GM23338 (cell line): ENCODE measurements around the gene NFS1.

ENCODE experiments used
- CREB1 ChIP-seq: fragments of 250-450 bp; sonication (Bioruptor Pico); IDR thresholded peaks from 2 replicates; pipeline ENCODE4 v1.5.0; 2020; ENCODE audit warnings: low read depth, mild to moderate bottlenecking, moderate library complexity
- CTCF ChIP-seq, 2 experiments: fragments of 200-600 bp in 1 of 2; sonication (generic) in 1 of 2; conservative IDR thresholded peaks; 2 replicates each; pipeline versions ENCODE4 v1.5.1 to v1.6.1; 2016 to 2017; ENCODE audit warnings: antibody characterized with exemption in 2 of 2, low read depth in 2 of 2, mild to moderate bottlenecking in 2 of 2, moderate library complexity in 1 of 2
- EZH2 ChIP-seq: fragments of 200-600 bp; sonication (generic); IDR thresholded peaks from one replicate; pipeline ENCODE4 v1.8.0; 2017; ENCODE audit warnings: antibody characterized with exemption, mild to moderate bottlenecking, low read depth; ENCODE audit not compliant: unreplicated experiment
- EZH2phosphoT487 ChIP-seq: fragments of 200-600 bp; sonication (generic); IDR thresholded peaks from one replicate; pipeline ENCODE4 v1.8.1; 2018; ENCODE audit warnings: antibody characterized with exemption; ENCODE audit not compliant: unreplicated experiment
- JUNB ChIP-seq: IDR thresholded peaks from one replicate; pipeline ENCODE4 v1.6.1; 2016; ENCODE audit warnings: antibody characterized with exemption; ENCODE audit not compliant: unreplicated experiment
- POLR2AphosphoS5 ChIP-seq: IDR thresholded peaks from 2 replicates; pipeline ENCODE4 v1.6.1; 2016; ENCODE audit warnings: antibody characterized with exemption, low read depth
- ZNF114 ChIP-seq: fragments of 250-450 bp; sonication (Bioruptor Pico); IDR thresholded peaks from 2 replicates; pipeline ENCODE4 v1.5.0; 2020; ENCODE audit warnings: mild to moderate bottlenecking, moderate library complexity
- ZNF331 ChIP-seq: fragments of 250-450 bp; sonication (Bioruptor Pico); IDR thresholded peaks from 2 replicates; pipeline ENCODE4 v1.5.0; 2020; ENCODE audit warnings: low read depth, mild to moderate bottlenecking, moderate library complexity
- TF ChIP-seq, protein P1 (sequence below): IDR thresholded peaks from one replicate; pipeline ENCODE4 v1.6.1; 2018; ENCODE audit warnings: antibody characterized with exemption; ENCODE audit not compliant: unreplicated experiment
- TF ChIP-seq, protein P2 (sequence below): IDR thresholded peaks from 2 replicates; pipeline ENCODE4 v1.6.1; 2016; ENCODE audit warnings: antibody characterized with exemption

DNA sequence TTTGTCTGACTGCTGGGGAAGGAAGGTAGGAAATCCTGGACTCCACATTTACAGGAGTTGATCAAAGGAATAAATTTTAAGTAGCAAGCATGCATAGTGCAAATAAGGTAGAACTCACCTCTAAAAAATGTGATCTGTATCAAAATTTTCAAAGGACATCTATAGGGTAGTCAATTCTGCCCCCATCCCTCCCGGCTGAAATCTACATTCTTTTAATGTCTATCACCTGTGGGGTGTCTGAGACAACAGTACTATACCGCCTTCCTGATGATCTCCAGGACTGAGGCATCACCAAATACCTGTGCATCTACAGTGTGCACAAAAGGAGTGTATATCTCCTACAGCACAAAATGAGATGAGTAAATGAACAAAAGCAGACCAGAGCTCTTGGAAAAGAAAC is 54.3 kb downstream of the NFS1 start:
- TF ChIP-seq EZH2phosphoT487 = no peak
- no peak for TF ChIP-seq EZH2
- no peak for TF ChIP-seq JUNB
- TF ChIP-seq, protein P1, sequence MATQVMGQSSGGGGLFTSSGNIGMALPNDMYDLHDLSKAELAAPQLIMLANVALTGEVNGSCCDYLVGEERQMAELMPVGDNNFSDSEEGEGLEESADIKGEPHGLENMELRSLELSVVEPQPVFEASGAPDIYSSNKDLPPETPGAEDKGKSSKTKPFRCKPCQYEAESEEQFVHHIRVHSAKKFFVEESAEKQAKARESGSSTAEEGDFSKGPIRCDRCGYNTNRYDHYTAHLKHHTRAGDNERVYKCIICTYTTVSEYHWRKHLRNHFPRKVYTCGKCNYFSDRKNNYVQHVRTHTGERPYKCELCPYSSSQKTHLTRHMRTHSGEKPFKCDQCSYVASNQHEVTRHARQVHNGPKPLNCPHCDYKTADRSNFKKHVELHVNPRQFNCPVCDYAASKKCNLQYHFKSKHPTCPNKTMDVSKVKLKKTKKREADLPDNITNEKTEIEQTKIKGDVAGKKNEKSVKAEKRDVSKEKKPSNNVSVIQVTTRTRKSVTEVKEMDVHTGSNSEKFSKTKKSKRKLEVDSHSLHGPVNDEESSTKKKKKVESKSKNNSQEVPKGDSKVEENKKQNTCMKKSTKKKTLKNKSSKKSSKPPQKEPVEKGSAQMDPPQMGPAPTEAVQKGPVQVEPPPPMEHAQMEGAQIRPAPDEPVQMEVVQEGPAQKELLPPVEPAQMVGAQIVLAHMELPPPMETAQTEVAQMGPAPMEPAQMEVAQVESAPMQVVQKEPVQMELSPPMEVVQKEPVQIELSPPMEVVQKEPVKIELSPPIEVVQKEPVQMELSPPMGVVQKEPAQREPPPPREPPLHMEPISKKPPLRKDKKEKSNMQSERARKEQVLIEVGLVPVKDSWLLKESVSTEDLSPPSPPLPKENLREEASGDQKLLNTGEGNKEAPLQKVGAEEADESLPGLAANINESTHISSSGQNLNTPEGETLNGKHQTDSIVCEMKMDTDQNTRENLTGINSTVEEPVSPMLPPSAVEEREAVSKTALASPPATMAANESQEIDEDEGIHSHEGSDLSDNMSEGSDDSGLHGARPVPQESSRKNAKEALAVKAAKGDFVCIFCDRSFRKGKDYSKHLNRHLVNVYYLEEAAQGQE = no peak
- TF ChIP-seq CTCF (conservative IDR thresholded peaks at IDR 0.05; ENCODE audit: low read depth in 2 of 2) = no peak
- no peak for TF ChIP-seq POLR2AphosphoS5
- no peak for TF ChIP-seq ZNF331 (CRISPR knock-in tag)
- TF ChIP-seq, protein P2, sequence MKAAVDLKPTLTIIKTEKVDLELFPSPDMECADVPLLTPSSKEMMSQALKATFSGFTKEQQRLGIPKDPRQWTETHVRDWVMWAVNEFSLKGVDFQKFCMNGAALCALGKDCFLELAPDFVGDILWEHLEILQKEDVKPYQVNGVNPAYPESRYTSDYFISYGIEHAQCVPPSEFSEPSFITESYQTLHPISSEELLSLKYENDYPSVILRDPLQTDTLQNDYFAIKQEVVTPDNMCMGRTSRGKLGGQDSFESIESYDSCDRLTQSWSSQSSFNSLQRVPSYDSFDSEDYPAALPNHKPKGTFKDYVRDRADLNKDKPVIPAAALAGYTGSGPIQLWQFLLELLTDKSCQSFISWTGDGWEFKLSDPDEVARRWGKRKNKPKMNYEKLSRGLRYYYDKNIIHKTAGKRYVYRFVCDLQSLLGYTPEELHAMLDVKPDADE = no peak
- no peak for TF ChIP-seq CREB1
- TF ChIP-seq ZNF114 = no peak
